NCI-H128 (cell line): Measurements from ENCODE around the gene CCDC146.
"Not testable (repeated sequence)": the region's sequence is repeated elsewhere in the genome, so short reads cannot be mapped to it uniquely, and the experiment has no call there.

Experiments used
- DNase-seq: peaks from one replicate; lab custom pipeline; 2025; ENCODE audit not compliant: unreplicated experiment; lab: John Stamatoyannopoulos, UW

The CCDC146 gene

GRCh38 chr7:77197141-77197540 lies 74.7 kb downstream of the CCDC146 start:
- no peak for DNase-seq

DNA sequence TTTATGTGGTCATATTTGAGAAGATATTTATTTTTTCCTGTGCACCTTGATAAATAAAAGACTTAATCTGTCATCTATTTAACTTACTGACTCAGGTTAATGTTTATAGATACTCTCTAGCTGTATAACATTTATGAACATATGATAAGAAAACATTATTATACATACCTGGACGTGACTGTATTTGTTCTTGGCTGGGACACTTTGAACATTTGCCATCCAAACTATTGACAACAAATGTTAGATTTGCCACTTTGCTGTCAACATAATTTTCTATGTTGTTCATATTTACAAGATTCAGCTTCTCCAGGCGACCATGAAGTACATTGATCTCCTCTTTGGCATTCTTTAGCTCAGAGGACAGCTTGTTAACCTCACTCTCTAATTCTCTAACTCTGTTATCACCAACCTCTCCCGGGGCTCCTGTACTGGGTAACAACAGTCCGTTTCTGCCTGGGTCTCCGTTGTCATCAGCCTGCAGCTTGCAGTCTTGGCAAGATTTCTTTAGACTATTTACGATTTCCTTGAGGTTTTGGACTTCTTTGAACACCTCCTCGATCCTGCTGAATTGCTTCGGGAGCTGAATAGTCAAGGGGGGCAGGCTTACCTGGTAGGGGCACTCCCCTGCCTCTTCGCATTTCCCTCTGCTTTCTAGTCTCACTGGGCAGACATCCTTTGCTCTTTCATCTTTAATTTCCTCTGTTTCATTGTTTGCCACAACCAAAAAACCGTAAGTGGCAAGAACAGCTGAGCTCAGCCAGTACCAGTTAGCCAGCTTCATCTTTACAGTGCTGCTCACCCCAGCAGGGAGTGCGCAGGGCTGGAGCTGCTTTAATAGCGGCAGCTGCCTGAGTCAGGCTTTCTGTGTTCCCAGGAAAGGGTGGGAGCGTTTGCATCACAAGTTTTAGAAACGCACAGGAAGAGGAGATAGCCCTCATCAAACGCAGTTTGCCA lies 76.9 kb downstream of the CCDC146 start, which contains the start of gene FGL2:
TSS of gene FGL2 (minus strand) at position 807 of the 954 bp plus-strand sequence. CDS start at position 781, 26 bp downstream.
- peak; percentile 11 for DNase-seq

GRCh38 chr7:77200542-77200941 lies 78.1 kb downstream of the CCDC146 start:
- DNase-seq, result no peak

DNA sequence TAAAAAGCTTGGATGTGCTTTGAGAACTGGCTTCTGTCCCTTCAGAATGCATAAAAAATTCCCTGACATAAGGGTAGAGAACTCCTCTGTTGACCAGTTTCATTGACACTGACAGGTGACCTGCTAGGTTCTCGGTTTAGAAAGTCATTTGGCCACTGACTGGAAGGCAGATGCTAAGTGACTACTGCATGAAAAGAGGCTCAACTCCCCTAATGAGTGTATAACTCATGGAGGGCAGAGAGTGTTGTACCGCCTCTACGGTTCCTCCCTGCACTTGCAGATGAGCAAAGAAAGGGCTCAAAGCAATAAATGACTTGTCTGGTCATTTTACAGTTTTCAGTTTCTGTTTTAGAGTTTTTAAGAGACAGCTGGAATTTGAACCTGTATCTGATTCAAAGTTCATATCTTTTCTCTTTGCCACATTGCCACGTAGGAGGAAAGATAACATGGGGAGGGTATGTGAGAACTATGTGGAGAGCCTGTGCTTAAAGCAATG lies 80.1 kb downstream of the CCDC146 start:
- DNase-seq, result no peak

DNA sequence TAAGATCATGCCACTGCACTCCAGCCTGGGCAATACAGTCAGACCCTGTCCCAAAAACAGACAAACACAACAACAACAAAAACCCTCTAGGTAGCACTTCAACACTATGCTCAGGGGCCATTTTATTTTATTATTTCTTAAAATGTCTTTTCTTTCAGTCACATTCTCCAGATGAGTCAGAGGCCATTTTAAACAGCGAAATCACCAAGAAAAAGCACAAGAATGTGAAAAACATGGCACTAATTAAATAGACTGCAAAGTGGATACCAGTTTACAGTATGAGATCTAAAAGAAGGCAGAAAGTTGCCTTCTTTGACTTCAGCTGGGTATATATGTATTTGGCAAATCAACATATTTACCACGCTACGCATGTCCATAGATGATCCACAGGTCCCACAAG lies 83.3 kb downstream of the CCDC146 start:
- DNase-seq, result no peak

DNA sequence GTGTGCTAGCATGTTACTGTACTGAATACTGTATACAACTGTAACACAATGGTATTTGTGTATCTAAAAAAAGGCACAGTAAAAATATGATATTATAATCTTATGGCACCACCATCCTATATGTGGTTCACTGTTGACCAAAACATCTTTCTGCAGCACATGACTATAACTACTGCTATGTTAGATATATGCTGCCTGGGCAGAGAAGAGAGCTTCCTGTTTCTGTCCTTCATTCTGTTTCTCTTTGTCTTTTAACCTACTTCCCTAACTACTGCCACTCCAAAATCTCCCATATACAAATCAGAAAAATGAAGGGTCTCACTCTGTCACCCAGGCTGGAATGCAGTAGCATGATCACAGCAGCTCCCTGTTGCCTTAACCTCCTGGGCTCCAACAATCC lies 86.0 kb downstream of the CCDC146 start:
- DNase-seq, result no peak

DNA sequence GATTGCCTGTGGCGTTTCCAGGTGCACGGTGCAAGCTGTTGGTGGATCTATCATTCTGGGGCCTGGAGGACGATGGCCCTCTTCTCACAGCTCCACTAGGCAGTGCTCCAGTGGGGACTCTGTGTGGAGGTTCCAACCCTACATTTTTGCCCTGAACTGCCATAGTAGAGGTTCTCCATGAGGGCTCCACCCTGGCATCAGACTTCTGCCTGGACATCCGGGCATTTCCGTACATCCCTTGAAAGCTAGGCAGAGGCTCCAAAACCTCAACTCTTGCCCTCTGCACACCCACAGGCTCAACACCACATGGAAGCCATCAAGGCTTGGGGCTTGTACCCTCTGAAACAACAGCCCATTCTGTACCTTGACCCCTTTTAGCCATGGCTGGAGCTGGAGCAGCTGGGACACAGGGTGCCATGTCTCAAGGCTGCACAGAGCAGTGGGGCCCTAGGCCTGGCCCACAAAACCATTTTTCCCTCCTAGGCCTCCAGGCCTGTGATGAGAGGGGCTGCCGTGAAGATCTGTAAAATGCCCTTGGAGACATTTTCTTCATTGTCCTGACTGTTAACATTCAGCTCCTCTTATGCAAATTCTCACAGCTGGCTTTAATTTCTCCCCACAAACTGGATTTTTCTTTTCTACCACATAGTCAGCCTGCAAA lies 87.2 kb downstream of the CCDC146 start:
- DNase-seq, result no peak

- no peak for DNase-seq
These were observed 93.9 kb downstream of the CCDC146 start for GRCh38 chr7:77216181-77216845.

GRCh38 chr7:77217474-77218185 lies 95.2 kb downstream of the CCDC146 start:
- no peak for DNase-seq

DNA sequence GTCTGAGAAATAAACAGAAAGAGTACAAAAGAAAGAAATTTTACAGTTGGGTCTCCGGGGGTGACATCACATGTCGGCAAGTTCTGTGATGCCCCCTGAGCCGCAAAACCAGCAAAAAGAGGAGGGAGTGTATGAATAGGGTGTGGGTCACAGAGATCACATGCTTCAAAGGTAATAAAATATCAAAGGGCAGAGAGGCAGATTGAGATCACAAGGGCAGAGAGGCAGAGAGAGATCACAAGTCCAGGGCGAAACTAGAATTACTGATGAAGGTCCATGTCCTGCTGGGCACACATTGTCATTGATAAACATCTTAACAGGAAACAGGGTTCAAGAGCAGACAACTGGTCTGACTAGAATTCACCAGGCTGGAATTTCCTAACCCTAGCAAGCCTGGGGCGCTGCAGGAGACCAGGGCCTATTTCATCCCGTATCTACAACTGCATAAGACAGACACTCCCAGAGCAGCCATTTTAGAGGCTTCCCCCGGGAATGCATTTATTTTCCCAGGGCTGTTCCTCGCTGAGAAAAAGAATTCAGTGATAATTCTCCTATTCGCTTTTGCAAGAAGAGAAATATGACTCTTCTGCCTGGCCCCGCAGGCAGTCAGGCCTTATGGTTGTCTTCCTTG lies 97.4 kb downstream of the CCDC146 start:
- DNase-seq, result not testable (repeated sequence)

DNA sequence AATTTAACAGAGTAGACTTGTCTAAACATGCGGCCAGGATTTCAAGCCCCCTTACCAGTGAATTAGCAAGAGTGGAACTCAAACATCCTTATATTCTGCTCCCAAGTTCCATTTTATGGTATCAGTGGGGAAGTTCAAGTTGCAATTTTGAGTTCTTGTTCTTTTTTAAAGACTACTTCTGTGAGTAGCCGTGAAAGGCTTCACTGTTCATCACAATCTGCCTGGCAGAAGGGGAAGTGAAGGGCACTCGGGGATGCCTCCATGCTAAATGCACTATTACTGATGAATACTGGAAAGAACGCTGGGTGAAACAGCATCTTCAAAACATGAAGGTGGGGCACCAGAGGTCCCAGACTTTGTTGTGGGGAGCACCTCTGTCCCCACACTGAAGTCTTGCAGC lies 99.7 kb downstream of the CCDC146 start:
- DNase-seq, result no peak

DNA sequence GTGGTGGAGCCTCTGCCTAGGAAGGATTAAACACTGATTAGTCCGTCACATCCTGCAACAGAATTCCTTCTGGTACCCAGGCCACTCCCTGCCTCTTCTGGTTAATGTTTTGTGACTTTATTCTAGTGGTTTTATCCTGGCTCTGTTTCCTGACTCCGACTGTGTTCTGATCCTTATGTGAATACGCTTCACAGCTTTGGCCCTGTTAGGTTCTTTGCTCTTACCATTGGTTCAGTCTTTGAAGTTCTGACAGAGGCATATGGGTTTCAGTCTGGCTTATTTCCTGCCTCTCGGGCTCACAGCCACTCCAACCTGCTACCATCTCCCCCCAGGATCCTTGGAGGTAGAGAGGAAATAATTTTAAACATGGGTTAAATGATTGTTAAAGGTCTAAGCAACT lies 100.4 kb downstream of the CCDC146 start:
- DNase-seq, result no peak

DNA sequence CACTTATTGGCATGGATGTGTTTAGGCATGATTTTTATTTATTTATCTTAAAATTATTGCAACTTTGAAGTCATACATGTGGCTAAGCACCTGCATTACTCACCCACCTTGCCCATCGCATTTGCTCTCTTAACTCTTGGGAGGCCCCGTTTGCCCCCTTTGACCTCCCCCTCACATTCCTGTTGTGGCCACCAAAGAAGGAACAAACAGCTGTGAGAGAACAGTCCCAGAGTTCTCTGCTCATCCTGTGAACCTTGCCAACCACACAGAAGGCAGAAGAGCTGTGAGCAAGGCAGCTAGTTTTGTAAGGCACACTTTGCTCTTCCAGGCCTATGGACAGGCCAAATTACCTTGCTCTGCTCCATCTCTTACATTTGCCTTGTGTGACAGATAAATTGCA lies 100.8 kb downstream of the CCDC146 start:
- no peak for DNase-seq

GRCh38 chr7:77226357-77226839 lies 104.0 kb downstream of the CCDC146 start:
- DNase-seq, result no peak

DNA sequence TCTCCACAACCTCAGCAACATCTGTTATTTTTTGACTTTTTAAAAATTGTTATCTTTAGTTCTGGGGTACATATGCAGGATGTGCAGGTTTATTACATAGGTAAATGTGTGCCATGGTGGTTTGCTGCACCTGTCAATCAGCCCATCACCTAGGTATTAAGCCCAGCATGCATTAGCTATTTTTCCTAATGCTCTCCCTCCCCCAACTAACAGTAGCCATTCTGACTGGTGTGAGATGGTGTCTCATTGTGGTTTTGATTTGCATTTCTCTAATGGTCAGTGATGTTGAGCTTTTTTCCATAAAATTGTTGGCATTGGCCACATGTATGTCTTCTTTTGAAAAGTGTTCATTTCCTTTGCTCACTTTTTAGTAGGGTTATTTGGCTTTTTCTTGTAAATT lies 106.4 kb downstream of the CCDC146 start:
- DNase-seq, result not testable (repeated sequence)

DNA sequence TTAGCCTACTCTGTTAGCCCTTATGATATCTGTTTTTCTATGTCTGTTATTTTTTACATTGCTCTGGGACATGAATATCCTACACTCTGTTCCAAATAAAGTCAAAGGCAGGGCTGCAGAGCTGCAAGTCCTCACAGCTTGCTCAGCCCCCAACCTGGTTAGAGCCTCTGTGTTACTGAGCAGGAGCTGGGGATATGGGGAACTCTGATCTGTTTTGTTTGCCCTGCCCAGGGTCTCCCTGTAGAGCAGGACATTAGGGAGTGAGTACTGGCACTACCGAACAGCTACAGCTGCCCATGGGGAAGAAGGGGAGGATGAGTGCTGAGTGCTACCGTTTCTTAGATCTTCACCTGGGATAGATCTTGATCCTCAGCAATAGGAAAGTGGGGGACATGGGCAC lies 110.1 kb downstream of the CCDC146 start:
- DNase-seq, result no peak

- DNase-seq, result no peak
These were observed 112.9 kb downstream of the CCDC146 start for GRCh38 chr7:77235276-77235675.

- DNase-seq, result no peak
These were observed 116.3 kb downstream of the CCDC146 start for GRCh38 chr7:77238703-77239136.

- DNase-seq, result no peak
These were observed 117.1 kb downstream of the CCDC146 start for GRCh38 chr7:77239471-77239870.

DNA sequence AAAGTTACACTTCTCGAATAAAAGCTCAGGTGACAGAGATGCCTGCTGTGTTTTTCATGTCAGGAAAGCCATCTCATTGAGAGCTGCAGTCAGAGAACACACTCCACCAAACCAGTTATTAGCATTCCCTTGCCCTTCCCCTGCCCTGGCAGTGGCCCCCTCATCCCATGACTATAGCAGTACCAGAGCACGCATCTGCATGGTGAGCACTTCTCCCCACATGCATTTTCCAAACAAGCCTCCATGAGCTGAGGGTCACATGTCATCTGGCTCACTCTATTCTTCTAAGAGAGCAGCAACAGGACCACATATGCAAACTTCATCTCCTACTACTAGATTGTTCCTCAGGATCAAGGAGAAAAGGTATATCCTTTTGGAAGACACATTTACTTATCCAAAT lies 119.7 kb downstream of the CCDC146 start:
- DNase-seq, result no peak
